Stimulated activated CD4-positive, alpha-beta T cell treated with anti-CD3 and anti-CD28 coated beads, Interleukin-4, amount 100 ng/mL, for 1 hour (primary cell): ENCODE measurements around the gene CCL16.
"Not testable (repeated sequence)": the region's sequence is repeated elsewhere in the genome, so short reads cannot be mapped to it uniquely, and the experiment has no call there.

ENCODE experiments used
- DNase-seq: peaks from one replicate; pipeline ENCODE4 v3.0.0-alpha.2; 2020

Gene CCL16, protein sequence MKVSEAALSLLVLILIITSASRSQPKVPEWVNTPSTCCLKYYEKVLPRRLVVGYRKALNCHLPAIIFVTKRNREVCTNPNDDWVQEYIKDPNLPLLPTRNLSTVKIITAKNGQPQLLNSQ

DNA sequence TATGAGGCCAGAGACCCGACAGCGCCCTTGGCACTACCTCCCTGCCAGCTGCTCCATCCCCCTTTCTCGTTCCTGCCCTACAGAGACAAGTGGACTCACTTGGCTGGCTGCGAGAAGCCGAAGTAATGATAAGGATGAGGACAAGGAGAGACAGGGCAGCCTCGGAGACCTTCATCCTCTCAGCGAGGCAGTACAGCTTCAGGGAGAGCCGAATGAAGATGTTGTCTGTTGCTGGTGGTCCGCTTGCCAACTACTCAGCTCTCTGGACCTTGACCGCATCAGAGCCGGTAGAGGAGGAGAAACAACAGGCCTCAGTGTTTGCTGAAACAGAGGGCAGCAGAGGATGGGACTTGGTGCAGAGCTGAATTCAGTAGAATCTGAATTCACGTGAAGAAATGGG is at the start of gene CCL16:
CCL16 (minus strand) TSS at position 252 of the 400 bp plus-strand sequence; CDS start at position 175, 77 bp downstream.
- DNase-seq: no peak

DNA sequence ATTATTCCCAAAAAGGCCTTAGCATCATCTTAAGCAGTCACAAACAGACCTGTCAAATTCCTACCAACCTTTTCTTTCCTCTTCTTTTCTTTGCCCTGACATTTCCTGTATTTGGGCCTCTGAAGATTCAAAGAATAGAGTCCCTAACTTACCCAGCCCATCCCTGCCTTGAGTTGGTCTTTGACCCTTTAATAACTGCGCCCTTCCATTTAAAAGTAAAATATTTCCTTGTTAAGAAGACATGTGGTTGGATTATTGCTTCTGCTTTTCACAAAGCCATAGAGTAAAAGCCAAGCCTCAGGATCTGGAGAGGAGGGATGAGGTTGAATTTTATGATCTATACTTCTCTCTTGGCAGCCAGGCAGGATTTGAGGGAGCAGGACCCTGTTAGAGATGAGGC is 49.7 kb upstream of the CCL16 start:
- DNase-seq: no peak

DNA sequence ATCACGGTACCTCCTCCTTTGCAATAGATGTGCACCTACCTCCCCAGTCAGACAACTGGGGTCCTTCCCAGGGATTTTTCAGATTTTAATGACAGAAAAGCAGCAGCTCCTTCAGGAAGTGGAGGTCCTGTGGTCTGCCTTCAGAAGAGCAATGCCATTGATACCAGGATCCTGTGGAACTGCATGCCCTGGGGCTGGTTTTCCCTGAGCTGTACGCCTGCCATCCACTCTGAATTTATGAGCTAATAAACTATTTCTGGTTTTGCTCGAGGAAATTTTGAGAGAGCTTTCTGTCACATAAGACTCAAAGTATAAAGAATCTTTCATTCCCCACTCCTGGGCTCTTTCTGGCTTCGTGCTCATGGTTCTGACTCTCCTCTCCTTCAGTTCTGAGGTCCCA is 46.5 kb upstream of the CCL16 start:
- no peak for DNase-seq

DNA sequence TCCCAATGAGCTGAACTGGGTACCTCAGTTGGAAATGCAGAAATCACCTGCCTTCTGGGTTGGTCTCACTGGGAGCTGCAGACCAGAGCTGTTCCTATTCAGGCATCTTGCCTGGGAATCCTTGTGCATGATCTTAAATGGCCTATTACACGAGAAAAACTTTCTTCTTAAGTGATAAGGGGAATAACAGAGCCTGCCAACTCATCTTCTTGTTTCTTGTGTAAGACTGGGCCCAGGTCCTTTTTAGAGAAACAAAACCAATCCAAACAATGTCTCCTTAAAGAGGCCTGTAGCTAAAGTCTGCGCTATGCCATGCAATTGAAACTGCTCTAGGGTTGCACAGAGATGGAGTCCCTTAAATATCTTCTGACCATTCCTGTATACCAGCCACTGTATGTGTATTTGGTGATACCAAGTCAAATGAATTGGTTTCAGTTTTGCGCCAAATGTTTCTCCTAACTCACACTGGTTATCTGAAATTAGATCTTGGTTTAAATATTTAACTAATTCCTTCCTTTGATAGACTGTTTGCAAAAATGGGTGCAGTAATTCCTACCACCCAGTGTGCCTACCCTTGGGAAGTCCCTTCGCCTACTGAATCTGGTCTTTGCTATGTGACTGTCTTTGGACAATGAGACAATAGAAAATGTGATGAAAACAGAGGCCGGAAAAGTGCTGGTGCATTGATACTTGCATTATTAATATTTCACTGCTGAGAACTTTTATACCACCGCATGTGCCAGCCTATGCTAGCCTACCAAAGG is 43.0 kb upstream of the CCL16 start:
- DNase-seq: no peak

DNA sequence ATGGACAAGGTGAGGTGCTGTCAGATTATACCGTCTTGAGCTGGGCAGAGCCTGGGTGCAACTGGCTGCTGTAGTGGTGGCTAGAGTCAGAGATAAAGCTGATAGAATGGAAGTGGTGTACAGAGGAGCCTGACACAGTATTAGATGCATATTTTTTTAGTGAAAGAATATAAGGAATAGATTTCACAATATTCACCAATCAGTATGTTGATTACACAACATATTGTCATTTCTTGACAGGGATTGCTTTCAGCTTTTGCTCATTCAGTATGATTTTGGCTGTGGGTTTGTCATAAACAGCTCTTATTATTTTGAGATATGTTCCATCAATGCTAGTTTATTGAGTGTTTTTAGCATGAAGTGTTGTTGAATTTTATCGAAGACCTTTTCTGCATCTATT is 38.1 kb upstream of the CCL16 start:
- no peak for DNase-seq

DNA sequence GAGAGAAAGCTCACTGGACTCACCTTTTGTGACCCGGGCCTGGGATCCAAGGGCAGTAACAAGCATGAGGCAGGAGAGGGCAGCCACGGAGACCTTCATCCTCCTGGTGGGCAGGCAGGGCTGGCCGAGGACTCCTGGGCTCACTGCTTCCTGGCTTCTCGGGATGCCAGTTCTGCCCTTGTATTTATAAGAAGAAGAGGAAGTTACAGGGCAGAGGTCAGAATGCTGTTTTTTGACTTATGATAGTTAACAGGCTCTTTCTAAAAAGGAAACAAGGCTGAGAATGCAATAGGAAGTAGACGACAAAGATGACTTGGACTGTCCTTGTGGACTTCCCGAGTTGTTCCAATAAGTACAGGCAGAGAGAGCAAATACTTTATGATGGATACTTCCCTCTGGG is 36.5 kb upstream of the CCL16 start, which contains the start of gene CCL23:
CCL23 (minus strand) TSS at position 174 of the 400 bp plus-strand sequence; CDS start at position 99, 75 bp downstream.
- DNase-seq: no peak

DNA sequence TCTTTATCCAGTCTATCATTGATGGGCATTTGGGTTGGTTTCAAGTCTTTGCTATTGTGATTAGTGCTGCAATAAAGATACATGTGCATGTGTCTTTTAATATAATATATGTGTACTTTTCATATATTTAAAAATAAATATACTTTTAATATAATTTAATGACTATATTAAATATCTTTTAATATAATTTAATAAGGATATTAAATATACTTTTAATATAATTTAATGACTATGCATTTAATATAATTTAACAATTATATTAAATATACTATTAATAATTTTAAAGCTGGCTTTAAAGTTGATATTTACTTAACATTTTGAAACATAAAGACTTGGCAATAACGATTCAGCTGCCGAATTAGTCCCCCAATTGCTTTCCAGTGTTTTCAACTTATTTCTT is 35.3 kb upstream of the CCL16 start:
- no peak for DNase-seq

DNA sequence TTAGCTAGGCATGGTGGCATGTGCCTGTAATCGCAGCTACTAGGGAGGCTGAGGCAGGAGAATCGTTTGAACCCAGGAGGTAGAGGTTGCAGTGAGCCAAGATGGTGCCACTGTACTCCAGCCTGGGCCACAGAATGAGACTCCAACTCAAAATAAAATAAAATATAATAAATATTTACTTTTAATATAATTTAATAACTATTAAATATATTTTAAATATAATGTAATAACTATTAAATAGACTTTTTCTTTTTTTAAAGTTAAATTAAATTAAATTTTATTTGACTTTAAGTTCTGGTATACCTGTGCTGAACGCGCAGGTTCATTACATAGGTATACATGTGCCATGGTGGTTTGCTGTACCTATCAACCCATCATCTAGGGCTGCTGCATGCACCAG is 34.6 kb upstream of the CCL16 start:
- not testable (repeated sequence) for DNase-seq

DNA sequence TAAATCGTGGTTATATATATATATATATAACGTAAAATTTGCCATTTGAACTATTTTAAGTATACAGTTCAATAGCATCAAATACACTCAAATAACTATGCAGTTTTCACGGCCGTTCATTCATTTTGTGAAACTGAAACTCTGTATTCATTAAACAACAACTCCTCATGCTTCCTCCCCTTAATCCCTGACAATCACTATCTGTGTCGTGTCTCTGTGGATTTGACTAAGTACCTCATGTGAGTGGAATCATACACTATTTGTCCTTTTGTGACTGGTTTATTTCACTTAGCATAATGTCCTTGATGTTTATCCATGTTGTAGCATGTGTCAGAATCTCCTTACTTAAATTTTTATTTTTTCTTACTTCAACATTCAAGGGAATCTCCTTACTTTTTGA is 33.6 kb upstream of the CCL16 start:
- no peak for DNase-seq

DNA sequence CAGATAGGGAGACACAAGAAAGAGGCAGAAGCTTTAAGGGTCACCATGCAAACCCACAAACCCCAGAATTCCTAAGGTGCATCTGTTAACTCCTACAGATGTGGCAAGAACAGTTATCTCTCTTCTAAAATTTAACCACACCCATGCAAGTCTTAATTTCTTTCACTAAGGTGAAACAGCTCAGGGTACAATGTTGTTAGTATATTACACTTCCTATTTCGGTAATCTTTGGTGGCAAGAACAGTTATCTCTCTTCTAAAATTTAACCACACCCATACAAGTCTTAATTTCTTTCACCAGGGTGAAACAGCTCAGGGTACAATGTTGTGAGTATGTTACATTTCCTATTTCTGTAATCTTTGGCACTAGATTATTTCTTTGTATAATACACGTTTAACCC is 29.9 kb upstream of the CCL16 start:
- no peak for DNase-seq

DNA sequence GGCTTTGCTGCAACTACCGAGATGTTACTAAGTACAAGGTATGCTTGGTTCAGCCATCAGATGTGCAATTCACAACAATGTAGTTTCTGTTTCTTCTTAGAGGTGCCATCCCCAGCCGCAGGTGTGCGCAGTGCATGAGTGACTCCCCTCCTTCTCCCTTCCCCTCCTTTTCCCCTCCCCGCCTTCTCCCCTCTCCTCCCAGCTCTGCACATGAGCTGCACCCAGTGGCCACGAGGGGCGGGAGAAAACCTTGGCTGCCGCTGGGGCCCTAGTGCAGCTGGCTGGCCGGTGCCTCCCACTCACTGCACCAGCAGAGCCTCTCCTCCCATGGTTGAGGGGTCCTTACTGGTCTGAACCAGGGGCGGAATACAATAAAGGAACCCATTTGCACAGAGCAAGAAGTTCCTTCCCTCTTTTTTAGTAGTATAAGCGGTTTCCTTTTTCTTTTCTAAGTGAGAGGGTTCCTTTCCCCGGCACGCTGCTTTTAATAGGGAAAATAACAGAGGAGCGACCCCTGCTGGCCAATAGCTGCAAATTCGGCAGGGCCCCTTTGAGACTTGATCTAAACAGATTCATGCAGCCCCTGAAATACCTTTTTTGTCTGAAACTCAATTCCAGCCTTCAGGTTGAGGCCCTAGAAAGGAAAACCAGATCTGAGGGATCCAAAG is 27.8 kb upstream of the CCL16 start:
- no peak for DNase-seq

DNA sequence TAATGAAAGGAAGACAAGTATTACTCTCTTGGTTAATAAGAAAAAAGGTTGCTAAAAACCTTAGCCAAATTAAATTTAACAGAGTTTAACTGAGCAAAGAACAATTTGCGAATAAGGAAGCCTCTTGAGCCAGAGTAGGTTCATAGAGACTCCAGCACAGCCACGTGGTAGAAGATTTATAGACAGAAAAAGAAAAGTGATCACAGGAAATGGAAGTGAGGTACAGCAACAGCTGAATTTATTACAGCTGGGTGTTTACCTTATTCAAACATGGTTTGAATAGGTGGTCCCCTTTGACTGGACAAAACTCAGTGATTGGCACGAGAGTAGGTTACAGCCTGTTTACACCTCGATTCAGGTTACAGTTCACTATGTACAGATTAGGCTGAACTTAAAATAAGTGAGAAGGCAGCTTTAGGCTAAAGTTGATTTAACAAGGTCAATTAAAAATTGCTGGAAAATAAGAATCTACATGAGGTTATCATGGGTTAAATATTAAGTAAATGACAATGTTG is 23.4 kb upstream of the CCL16 start:
- no peak for DNase-seq

DNA sequence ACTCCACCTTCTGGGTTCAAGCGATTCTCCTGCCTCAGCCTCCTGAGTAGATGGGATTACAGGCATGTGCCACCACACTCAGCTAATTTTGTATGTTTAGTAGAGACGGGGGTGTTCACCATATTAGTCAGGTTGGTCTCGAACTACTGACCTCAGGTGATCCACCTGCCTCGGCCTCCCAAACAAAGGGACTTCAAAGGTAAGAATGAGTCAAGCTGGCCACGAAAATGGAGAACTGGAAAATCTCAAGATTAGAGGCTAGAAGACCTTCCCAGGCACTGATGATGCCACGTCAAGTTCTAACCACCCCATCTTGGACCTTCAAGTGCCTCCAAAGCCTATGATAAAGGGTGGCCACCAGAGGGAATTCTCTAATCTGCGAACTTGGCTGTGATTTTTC is 21.3 kb upstream of the CCL16 start:
- DNase-seq: no peak

DNA sequence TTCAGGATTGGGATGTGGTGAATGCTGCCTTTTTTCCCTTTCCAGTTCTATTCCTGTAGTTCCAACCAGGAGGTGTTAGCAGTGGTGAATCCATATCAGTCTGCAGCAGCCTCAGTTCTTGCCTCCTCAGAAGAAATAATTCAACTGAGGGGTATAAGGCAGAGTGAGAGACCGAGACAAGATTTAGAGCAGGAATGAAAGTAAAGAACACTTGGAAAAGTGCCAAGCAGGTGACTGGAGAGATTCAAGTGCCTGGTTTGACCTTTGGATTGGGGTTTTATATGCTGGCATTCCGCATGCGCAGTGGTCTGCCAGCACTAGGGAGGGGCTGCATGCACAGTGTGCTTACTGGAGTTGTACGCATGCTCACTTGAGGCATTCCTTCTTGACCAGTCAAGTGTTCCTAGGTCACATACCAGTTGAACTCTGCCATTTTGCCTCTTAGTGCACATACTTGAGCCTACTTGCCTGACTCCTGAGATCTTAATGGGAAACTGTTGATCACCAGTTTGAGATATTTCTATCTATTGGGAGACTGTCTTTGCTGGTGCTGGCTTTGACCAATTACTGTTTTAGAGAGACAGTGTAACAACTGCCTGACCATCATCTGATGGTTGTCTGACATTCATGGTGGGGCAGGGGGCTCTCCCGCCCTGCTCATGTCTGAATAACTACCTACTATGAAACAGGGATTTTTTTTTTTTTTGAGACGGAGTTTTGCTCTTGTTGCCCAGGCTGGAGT is 20.7 kb upstream of the CCL16 start:
- DNase-seq: no peak

DNA sequence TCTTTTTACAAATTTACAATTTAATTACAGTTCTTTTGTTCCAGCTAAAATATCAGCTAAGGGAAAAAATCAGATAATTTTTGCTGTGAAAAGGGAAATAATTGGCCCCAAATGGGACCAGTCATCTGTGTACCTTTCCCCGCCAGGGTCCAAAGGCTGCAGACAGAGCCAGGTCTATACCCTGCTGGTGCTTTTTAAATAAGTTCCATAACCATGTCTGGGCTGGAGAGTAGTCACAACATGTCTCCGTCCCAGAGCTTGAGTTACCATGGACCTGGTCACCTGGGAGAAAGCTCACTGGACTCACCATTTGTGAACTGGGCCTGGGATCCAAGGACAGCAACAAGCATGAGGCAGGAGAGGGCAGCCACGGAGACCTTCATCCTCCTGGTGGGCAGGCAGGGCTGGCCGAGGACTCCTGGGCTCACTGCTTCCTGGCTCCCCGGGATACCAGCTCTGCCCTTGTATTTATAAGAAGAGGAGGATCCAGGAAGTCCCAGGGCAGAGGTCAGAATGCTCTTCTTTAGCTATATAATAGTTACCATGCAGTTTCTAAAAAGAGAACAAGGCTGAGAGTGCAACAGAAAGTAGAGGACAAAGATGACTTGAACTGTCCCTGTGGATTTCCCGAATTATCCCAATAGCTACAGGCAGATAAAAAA is 19.9 kb upstream of the CCL16 start, which contains the start of gene CCL15:
CCL15 (minus strand) TSS at position 444 of the 662 bp plus-strand sequence; CDS start at position 383, 61 bp downstream.
- no peak for DNase-seq

DNA sequence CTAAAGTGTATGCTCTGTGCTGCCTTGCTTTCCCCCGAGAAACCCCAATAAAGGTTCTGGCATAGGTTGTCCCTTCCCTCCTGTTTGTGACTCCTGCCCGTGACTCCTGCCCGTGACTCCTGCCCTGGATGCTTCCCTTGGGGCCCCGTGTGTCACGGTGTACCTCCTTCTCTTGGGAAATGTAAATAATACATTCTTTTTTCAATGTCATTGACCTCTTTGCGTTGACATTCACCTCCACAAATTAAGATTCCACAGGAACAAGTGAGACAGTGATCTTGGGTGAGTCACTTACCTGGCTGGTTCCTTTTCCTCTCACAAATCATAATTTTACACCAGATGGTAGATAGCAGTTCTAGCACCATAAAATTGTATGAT is 19.4 kb upstream of the CCL16 start:
- DNase-seq: no peak

DNA sequence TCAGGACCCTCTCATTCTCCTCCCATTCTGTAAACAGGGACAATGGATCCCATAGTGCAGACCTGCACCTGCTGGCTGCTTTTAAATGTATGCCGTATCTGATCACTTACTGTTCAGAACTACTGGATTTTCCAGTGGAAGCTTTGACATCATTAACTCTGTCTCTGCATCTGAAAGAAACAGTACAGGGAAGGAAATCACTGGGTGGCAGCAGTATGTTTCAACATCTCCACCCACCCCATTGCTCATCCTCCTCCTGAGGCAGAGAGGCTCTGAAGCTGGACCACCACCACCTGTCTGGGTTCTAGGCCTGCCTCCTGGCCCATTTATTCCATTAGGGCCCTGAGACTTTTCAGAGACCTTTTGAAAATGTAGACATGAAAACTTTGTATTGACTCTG is 17.5 kb upstream of the CCL16 start:
- DNase-seq: no peak

DNA sequence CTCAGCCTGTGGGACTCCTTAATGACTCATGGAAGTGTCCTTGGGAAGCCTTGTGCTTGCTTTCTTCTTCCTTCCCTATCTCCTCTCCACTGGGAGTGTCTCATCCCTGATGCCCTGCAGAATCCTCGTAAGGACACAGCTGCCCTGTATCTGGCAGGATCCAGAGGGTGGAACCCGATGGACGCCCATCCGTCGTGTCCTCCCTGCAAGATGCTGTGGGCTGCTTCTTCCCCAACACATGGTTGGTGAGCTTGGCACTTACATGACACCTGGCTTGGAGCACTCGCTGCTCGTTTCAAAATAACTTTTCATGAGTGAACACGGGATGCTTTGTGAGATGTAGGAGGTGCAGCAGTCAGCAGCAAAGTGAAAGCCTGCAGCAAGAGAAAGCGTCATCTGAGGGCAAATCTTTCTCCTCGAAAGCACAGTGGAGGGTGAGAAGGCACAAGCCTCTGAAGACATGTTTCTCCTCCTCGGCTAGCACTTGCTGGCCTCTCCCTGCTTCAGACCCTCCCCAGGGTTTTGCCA is 16.8 kb upstream of the CCL16 start:
- no peak for DNase-seq

DNA sequence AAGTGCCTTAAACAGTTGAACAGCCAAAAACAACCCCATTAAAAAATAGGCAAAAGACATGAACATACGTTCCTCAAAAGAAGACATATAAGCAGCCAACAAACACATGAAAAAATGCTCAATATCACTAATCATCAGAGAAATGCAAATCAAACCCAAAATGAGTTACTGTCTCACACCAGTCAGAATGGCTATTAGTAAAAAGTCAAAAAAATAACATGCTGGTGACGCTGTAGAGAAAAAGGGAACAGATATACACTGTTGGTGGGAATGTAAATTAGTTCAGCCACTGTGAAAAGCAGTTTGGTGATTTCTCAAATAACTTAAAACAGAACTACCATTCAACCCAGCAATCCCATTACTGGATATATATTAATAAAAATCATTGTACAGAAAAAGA is 14.0 kb upstream of the CCL16 start:
- DNase-seq: not testable (repeated sequence)

DNA sequence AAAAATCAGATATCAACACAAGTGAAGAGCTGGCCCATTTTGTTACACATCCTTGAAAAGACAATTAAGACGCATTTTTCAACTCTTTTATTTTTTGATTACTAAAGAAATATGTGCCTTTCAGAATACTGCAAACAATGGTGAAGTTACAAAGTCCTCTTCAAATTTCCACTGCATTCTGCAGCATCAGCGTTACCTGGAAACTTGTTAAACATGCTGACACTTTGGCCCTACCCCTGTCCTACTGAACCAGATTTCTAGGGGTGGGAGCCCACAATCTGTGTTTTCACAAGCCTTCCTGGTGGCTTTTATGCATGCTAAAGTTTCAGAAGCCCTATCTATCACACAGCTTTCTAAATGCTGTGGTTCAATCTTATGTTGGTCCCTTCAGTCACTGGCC is 9.8 kb upstream of the CCL16 start:
- DNase-seq: no peak

DNA sequence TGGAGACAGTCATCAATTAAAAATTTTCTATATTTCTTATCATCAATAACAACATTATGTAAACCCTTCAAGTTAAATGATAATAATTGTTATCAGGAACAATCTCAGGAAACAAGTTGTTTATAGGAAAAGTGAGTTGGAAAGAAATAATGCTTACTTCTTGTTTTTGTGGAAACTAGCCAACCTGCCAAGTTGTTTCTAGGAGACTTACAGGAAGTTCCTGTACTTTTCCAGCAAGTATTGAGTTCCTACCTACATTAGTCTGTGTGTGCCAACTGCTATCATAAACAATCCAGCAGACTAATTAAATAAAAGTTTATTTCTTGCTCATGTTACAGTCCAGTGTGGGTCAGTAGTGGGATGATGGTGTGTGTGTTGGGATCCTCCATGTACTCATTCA is 6.9 kb upstream of the CCL16 start:
- no peak for DNase-seq

DNA sequence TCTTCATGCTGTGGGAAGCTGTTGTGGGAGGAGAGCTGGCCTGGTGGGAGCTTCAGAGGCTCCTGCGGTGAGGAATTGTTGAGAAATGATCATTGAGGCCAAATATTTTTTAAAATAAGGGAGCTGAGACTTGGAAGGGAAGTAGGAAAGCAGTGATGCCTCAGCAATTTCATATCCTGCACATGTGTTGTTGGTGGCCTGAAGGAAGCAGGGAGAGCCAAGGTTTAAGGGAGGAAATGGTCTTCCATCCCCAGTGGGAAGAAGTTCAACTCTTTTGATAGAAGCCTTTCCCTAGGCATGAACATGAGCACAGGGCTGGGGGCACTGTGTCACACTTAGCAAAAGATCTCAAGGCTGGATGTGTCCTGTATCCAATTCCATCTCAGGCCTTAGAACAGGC is 5.3 kb upstream of the CCL16 start, which contains the start of gene CCL14:
CCL14 (minus strand) TSS at position 87 of the 400 bp plus-strand sequence; CDS start at position 7, 80 bp downstream.
- no peak for DNase-seq
